GM10248 (cell line): ENCODE measurements around the gene KLK13.

Experiments
- CTCF ChIA-PET: fragments of 300-600 bp; sonication (Branson Sonifier 250); formaldehyde crosslinking; extraction: SDS; loops from one replicate; lab custom pipeline; 2021; ENCODE audit warnings: antibody characterized with exemption; lab: Yijun Ruan, JAX
- POLR2A ChIA-PET: fragments of 350-650 bp; sonication (Branson Sonifier 250); formaldehyde crosslinking; extraction: SDS; loops from one replicate; lab custom pipeline; 2020; ENCODE audit warnings: antibody characterized with exemption; lab: Yijun Ruan, JAX
- DNase-seq: peaks from one replicate; pipeline ENCODE4 v3.0.0; 2012; ENCODE audit errors: extremely low spot score
- CTCF ChIP-seq: IDR thresholded peaks from 2 replicates; pipeline ENCODE4 v1.5.1; 2012; ENCODE audit warnings: mild to moderate bottlenecking, low read depth; ENCODE audit errors: extremely low read depth, missing control alignments, control extremely low read depth

KLK13 gene

GRCh38 chr19:51012661-51013190 is 52.2 kb downstream of the KLK13 start:
- TF ChIP-seq CTCF, result no peak
- DNase-seq, result no peak
- ChIA-PET POLR2A (no interaction called here), CTCF (no interaction called here)

GRCh38 chr19:51010066-51010795 is 54.7 kb downstream of the KLK13 start:
- no peak for TF ChIP-seq CTCF
- ChIA-PET POLR2A (no interaction called here), CTCF (no interaction called here)
- DNase-seq, result no peak

GRCh38 chr19:51009061-51009891 is 55.6 kb downstream of the KLK13 start:
- POLR2A ChIA-PET, result no interaction called here

GRCh38 chr19:51007488-51007887 is 57.4 kb downstream of the KLK13 start:
- POLR2A ChIA-PET, result no interaction called here
- TF ChIP-seq CTCF, result no peak
- DNase-seq, result no peak
- CTCF ChIA-PET, result no interaction called here

More at GRCh38 chr19:51009061-51009891, 55.6 kb downstream of the KLK13 start:
- TF ChIP-seq CTCF, result no peak
- DNase-seq, result no peak
- CTCF ChIA-PET, result no interaction called here

GRCh38 chr19:51006406-51006805 is 58.5 kb downstream of the KLK13 start:
- no peak for TF ChIP-seq CTCF
- POLR2A ChIA-PET, result no interaction called here
- CTCF ChIA-PET, result no interaction called here
- no peak for DNase-seq
